ENCODE results near the gene TRIP4. TPM values are rescaled to one million over a fixed set of nuclear protein-coding genes. Genes with fewer than 3 reads are reported as not detected.
A peak's percentile ranks its signal among the peaks of the same experiment; 100 is the strongest.

Gene TRIP4
- total RNA-seq, 2 experiments from 2014 or later: 15.9 to 17.3 TPM

DNA sequence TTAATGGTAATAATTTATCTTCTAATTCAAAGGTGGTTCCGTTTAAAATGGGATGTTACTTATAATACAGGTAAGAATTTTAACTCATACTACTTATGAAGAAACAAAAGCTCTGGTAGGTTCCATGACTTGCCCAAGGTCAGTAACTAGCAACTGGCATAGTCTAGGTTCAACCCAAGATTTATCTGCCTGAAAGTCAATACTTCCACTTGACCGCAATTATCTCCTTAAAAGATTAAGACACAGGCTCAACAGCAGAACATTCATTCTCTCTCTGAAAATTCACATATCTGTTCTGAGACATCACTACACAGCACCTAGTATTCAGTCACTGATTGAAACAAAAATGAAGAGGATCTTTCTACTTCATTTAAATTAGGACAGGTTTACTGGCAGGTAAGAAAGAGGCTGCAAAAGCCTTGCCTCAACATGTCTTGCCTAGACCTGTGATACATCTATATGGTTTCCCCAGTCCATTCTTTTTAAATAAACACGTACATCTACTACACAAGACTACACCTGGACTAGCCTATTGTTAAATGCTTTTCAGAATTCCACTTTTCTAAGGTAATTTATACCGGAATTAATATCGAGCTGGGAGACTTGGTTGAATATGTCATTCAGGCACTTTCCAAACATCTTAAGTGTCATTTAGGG lies 32.8 kb upstream of the TRIP4 start:
- ATAC-seq (no peak), DNase-seq (no peak)
- peak overlapping the region; percentile 85 for H3K4me3 Mint-ChIP-seq
- POLR2A ChIA-PET: interaction anchor here (1.0 kb wide), 1 partner anchor 338 kb away, joined by 3 read pairs; no protein-coding TSS in a partner anchor
- no peaks in the 10 kb centered on the region for H3K27me3 Mint-ChIP-seq
- H3K27ac Mint-ChIP-seq: peak overlapping the region; percentile 91
- H3K36me3 Mint-ChIP-seq (ENCODE audit: low read depth): no peaks in the 10 kb centered on the region
- intact Hi-C loops (cut with micrococcal nuclease): loop anchor here (10.0 kb wide), 1 partner anchor 150 kb away; no protein-coding TSS in a partner anchor
- H3K4me1 Mint-ChIP-seq (ENCODE audit: low read depth): peaks cover 15% of the 10 kb centered on the region
- CTCF ChIA-PET: interaction anchor here (0.6 to 1.3 kb wide), 3 partner anchors 10 to 145 kb away, joined by 3 to 5 read pairs (median 3); no protein-coding TSS in a partner anchor
- TF ChIP-seq, protein P1, sequence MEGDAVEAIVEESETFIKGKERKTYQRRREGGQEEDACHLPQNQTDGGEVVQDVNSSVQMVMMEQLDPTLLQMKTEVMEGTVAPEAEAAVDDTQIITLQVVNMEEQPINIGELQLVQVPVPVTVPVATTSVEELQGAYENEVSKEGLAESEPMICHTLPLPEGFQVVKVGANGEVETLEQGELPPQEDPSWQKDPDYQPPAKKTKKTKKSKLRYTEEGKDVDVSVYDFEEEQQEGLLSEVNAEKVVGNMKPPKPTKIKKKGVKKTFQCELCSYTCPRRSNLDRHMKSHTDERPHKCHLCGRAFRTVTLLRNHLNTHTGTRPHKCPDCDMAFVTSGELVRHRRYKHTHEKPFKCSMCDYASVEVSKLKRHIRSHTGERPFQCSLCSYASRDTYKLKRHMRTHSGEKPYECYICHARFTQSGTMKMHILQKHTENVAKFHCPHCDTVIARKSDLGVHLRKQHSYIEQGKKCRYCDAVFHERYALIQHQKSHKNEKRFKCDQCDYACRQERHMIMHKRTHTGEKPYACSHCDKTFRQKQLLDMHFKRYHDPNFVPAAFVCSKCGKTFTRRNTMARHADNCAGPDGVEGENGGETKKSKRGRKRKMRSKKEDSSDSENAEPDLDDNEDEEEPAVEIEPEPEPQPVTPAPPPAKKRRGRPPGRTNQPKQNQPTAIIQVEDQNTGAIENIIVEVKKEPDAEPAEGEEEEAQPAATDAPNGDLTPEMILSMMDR (IDR thresholded peaks at IDR 0.05): no peak
- no peaks in the 10 kb centered on the region for H3K9me3 Mint-ChIP-seq

DNA sequence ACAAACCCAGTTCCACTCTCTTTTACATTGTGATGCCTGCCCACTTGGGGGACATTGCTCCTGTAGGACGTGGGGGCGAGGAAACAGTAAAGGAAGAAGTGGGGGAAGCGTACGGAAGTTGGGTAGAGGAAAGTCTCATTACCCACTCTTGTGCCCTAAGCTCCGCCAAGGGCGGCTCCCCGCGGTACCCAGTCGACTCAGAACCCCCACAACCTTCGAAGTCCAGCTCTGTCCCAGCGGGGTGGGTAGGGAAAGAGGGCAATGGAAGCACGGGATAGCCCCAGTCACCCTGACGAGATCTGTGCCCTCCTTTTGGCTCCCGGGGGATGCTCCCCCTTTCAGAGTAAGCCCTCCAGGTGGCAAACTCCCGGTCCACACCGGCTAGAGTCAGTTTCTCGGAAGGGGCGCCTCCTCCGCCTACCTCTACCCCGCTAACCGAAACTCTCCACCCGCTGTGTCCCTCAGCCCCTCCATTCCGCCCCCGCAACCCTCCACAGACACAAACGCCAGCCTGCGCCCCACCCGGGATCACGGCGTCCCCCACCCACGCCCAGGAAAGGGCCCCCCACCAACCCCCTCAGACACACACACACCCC lies 32.2 kb upstream of the TRIP4 start:
- POLR2A ChIA-PET: interaction anchor here (1.0 to 1.4 kb wide), 2 partner anchors 15 to 338 kb away, joined by 3 read pairs; no protein-coding TSS in a partner anchor
- H3K27me3 Mint-ChIP-seq: no peaks in the 10 kb centered on the region
- TF ChIP-seq, protein P1 (IDR thresholded peaks at IDR 0.05): no peak
- H3K27ac Mint-ChIP-seq: peak overlapping the region; percentile 91
- CTCF ChIA-PET: interaction anchor here (0.6 to 1.3 kb wide), 2 partner anchors 140 to 145 kb away, joined by 3 to 5 read pairs; no protein-coding TSS in a partner anchor
- peak; percentile 41 for ATAC-seq
- H3K4me1 Mint-ChIP-seq (ENCODE audit: low read depth): peaks cover 15% of the 10 kb centered on the region
- intact Hi-C loops (cut with micrococcal nuclease): loop anchor here (10.0 kb wide), 1 partner anchor 151 kb away; no protein-coding TSS in a partner anchor
- no peaks in the 10 kb centered on the region for H3K9me3 Mint-ChIP-seq
- no peaks in the 10 kb centered on the region for H3K36me3 Mint-ChIP-seq (ENCODE audit: low read depth)
- DNase-seq: peak; percentile 62
- H3K4me3 Mint-ChIP-seq: peak overlapping the region; percentile 85

DNA sequence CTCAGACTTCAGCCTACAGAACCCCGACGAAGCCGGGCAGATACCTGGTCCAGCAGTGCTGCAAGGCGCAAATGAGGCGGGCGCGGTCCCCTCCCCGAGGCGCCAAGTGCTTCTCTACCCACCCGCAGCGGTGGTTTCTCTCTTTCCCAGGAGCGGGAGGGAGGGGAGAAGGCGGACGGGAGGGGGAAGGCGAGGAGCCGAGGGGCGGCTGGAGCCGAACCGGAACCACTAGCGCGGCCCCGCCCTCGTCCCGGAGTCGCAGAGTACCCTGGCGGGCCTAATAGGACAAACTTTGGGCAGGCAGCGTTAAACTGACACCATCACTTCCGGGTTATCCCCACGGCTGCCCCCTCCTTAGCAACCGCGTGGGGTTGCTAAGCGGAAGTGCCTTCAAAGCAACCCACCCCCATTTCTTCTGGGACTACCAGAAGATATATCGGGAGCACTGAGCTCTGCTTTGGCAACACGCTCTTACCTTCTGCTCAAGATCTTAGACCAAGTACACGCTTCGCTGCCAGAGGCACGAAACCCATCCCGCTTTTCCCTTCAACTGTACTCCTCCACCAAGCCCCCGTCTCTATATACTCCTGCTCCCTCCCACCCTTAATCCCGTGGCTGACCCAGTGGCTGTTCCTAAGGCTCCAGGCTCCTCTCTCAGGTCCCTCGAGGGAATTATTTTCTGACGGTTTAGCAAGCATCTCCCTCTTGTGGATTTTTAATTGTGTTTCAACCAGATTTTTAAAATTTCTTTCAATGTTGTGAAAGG lies 31.5 kb upstream of the TRIP4 start, which contains the start of gene CSNK1G1:
CSNK1G1 (minus strand) TSS at position 230 of the 766 bp plus-strand sequence. CDS start 55,674 bp downstream, outside the sequence.
- POLR2A ChIA-PET: interaction anchor here (0.6 to 1.4 kb wide), 3 partner anchors 15 to 40 kb away, joined by 3 read pairs; no protein-coding TSS in a partner anchor
- CTCF ChIA-PET: interaction anchor here (0.6 kb wide), 1 partner anchor 146 kb away, joined by 3 read pairs; no protein-coding TSS in a partner anchor
- peak; percentile 98 for ATAC-seq

DNA sequence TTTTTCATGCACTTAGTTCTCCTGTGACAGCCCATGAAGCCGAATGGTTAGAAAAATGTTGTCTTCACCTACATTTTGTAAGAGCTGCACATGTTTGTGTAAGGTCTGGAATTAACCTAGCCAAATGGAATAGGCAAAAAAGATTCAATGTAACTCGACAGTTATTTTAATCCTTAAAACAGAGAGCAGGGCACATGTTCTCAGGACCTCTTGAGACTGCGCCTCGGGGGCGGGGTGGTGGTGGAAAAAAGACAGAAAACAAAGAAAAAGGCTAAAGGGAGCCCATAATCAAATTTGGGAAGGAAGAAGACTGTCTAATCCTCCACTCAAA lies 31.0 kb upstream of the TRIP4 start:
- TF ChIP-seq, protein P1 (IDR thresholded peaks at IDR 0.05): no peak
- intact Hi-C loops (cut with micrococcal nuclease): loop anchor here (10.0 kb wide), 1 partner anchor 152 kb away; no protein-coding TSS in a partner anchor
- Mint-ChIP-seq H3K9me3 (no peaks in the 10 kb centered on the region), H3K27ac (peak overlapping the region; percentile 91), H3K4me1 (ENCODE audit: low read depth) (peaks cover 15% of the 10 kb centered on the region), H3K4me3 (peak overlapping the region; percentile 85), H3K27me3 (no peaks in the 10 kb centered on the region), H3K36me3 (ENCODE audit: low read depth) (peaks cover 5% of the 10 kb centered on the region)
- CTCF ChIA-PET: interaction anchor here (0.6 to 1.5 kb wide), 2 partner anchors 12 to 146 kb away, joined by 3 read pairs; no protein-coding TSS in a partner anchor
- ATAC-seq: no peak
- POLR2A ChIA-PET: interaction anchor here (0.6 to 1.4 kb wide), 3 partner anchors 14 to 40 kb away, joined by 3 read pairs; no protein-coding TSS in a partner anchor
- no peak for DNase-seq

More for the DNA sequence above, 31.5 kb upstream of the TRIP4 start, which contains the start of gene CSNK1G1:
- Mint-ChIP-seq H3K27ac (peak within 1 kb of the TSS; percentile 91), H3K27me3 (no peaks in the 10 kb centered on the region), H3K4me1 (ENCODE audit: low read depth) (peaks cover 15% of the 10 kb centered on the region), H3K36me3 (ENCODE audit: low read depth) (peaks cover 2% of the 10 kb centered on the region), H3K9me3 (no peaks in the 10 kb centered on the region), H3K4me3 (peak within 1 kb of the TSS; percentile 85)
- intact Hi-C loops (cut with micrococcal nuclease): loop anchor here (10.0 kb wide), 1 partner anchor 151 kb away; no protein-coding TSS in a partner anchor
- TF ChIP-seq, protein P1 (IDR thresholded peaks at IDR 0.05): peak; percentile 31
- DNase-seq: peak; percentile 95

Measured in activated CD8-positive, alpha-beta T cell treated with anti-CD3 and anti-CD28 coated beads for 36 hours (primary cell).